Measurements from ENCODE around the gene CD36.

- TF ChIP-seq, protein P1, sequence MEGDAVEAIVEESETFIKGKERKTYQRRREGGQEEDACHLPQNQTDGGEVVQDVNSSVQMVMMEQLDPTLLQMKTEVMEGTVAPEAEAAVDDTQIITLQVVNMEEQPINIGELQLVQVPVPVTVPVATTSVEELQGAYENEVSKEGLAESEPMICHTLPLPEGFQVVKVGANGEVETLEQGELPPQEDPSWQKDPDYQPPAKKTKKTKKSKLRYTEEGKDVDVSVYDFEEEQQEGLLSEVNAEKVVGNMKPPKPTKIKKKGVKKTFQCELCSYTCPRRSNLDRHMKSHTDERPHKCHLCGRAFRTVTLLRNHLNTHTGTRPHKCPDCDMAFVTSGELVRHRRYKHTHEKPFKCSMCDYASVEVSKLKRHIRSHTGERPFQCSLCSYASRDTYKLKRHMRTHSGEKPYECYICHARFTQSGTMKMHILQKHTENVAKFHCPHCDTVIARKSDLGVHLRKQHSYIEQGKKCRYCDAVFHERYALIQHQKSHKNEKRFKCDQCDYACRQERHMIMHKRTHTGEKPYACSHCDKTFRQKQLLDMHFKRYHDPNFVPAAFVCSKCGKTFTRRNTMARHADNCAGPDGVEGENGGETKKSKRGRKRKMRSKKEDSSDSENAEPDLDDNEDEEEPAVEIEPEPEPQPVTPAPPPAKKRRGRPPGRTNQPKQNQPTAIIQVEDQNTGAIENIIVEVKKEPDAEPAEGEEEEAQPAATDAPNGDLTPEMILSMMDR (IDR thresholded peaks at IDR 0.05), result no peak
- TF ChIP-seq, protein P2, sequence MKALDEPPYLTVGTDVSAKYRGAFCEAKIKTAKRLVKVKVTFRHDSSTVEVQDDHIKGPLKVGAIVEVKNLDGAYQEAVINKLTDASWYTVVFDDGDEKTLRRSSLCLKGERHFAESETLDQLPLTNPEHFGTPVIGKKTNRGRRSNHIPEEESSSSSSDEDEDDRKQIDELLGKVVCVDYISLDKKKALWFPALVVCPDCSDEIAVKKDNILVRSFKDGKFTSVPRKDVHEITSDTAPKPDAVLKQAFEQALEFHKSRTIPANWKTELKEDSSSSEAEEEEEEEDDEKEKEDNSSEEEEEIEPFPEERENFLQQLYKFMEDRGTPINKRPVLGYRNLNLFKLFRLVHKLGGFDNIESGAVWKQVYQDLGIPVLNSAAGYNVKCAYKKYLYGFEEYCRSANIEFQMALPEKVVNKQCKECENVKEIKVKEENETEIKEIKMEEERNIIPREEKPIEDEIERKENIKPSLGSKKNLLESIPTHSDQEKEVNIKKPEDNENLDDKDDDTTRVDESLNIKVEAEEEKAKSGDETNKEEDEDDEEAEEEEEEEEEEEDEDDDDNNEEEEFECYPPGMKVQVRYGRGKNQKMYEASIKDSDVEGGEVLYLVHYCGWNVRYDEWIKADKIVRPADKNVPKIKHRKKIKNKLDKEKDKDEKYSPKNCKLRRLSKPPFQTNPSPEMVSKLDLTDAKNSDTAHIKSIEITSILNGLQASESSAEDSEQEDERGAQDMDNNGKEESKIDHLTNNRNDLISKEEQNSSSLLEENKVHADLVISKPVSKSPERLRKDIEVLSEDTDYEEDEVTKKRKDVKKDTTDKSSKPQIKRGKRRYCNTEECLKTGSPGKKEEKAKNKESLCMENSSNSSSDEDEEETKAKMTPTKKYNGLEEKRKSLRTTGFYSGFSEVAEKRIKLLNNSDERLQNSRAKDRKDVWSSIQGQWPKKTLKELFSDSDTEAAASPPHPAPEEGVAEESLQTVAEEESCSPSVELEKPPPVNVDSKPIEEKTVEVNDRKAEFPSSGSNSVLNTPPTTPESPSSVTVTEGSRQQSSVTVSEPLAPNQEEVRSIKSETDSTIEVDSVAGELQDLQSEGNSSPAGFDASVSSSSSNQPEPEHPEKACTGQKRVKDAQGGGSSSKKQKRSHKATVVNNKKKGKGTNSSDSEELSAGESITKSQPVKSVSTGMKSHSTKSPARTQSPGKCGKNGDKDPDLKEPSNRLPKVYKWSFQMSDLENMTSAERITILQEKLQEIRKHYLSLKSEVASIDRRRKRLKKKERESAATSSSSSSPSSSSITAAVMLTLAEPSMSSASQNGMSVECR (CRISPR knock-in tag; IDR thresholded peaks at IDR 0.05; ENCODE audit: borderline replicate concordance), result no peak
- TF ChIP-seq JAZF1 (CRISPR knock-in tag; IDR thresholded peaks at IDR 0.05) (no peak), SP1 (CRISPR knock-in tag; conservative IDR thresholded peaks at IDR 0.05) (no peak), ZNF396 (CRISPR knock-in tag; IDR thresholded peaks at IDR 0.05; ENCODE audit: borderline replicate concordance) (no peak), OVOL2 (CRISPR knock-in tag; IDR thresholded peaks at IDR 0.05; ENCODE audit: borderline replicate concordance) (no peak), MLX (CRISPR knock-in tag; IDR thresholded peaks at IDR 0.05) (no peak), MAX (CRISPR knock-in tag; IDR thresholded peaks at IDR 0.05) (no peak), USF2 (CRISPR knock-in tag; IDR thresholded peaks at IDR 0.05) (no peak), NFE2L1 (CRISPR knock-in tag; IDR thresholded peaks at IDR 0.05) (no peak), ELF4 (CRISPR knock-in tag; IDR thresholded peaks at IDR 0.05; ENCODE audit: low read depth) (no peak), TCF7 (CRISPR knock-in tag; IDR thresholded peaks at IDR 0.05; ENCODE audit: low read depth) (no peak), MXD4 (CRISPR knock-in tag; IDR thresholded peaks at IDR 0.05; ENCODE audit: borderline replicate concordance) (no peak)
Observed at GRCh38 chr7:80641548-80641947, 3.1 kb downstream of the CD36 start.

Data from WTC11 (cell line).